Epidermal melanocyte (primary cell): ENCODE measurements around the gene FBXW2.
"Not testable (repeated sequence)": the region's sequence is repeated elsewhere in the genome, so short reads cannot be mapped to it uniquely, and the experiment has no call there.

Source experiments
- DNase-seq: peaks from one replicate; pipeline ENCODE4 v3.0.0; 2011; ENCODE audit warnings: low spot score; ENCODE audit not compliant: insufficient read length

Gene FBXW2

GRCh38 chr9:120792898-120793765 lies at the start of gene FBXW2:
FBXW2 (minus strand) TSS chr9:120793416; CDS start chr9:120788258, 5,158 bp downstream.
- DNase-seq: peak; percentile 93

- DNase-seq: no peak
These were observed 48.9 kb upstream of the FBXW2 start for GRCh38 chr9:120841930-120842684.

GRCh38 chr9:120839146-120839545 lies 45.9 kb upstream of the FBXW2 start:
- DNase-seq: no peak

DNA sequence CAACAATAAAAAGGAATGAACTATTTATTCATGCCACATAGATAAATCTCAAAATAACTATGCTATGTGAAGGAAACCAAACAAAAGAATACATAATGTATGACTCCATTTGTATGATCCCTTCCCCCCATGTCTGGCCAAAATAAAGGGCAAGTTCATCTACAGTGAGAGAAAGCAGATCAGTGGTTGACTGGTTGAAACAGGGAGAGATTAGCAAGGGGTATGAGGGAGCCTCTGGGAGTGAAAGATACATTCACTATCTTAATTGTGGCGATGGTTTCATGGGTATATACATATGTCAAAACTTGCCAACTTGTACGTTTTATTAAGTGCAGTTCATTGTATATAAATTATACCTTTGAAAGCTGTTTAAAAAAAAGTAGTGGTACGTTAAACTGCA lies 44.7 kb upstream of the FBXW2 start:
- no peak for DNase-seq

DNA sequence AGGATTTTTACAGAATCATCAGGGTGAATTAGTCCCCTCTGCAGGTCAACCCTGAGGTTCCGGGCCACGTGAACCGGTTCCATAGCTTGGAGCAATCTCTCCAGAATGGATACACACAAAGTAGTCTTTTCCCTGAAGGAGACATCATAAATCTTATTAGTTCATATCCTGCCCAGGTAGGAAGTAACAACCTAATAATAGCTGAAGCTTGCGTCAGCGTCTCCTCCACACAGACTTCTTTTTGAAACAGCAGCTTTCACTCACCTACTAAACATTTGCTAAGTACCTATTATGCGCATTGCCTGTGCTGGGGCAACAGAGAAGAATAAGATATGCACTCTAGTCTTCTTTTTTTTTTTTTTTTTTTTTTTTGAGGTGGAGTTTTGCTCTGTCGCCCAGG lies 40.1 kb upstream of the FBXW2 start:
- no peak for DNase-seq

DNA sequence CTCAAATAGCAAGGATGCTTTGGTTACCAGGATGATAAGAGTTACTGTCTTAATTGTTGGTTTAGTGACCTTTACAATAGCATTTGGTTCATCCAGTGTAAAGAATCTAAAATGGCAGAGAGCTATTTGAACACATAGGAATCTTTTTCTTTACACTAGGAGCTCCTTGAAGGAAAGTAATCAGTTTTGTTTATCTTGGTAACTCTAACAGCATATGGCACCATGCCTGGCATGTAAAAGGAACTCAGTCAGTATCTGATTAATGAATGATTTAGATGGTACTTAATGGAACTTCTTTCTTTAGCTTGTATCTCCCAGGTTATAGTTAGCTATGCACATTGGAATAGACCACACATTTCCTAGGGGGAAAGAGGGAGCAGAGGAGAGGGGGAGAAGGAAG lies 39.6 kb upstream of the FBXW2 start:
- no peak for DNase-seq

GRCh38 chr9:120830865-120831264 lies 37.6 kb upstream of the FBXW2 start:
- no peak for DNase-seq

- no peak for DNase-seq
These were observed 36.9 kb upstream of the FBXW2 start for GRCh38 chr9:120830151-120830550.

- no peak for DNase-seq
These were observed 36.4 kb upstream of the FBXW2 start for GRCh38 chr9:120829650-120830049.

DNA sequence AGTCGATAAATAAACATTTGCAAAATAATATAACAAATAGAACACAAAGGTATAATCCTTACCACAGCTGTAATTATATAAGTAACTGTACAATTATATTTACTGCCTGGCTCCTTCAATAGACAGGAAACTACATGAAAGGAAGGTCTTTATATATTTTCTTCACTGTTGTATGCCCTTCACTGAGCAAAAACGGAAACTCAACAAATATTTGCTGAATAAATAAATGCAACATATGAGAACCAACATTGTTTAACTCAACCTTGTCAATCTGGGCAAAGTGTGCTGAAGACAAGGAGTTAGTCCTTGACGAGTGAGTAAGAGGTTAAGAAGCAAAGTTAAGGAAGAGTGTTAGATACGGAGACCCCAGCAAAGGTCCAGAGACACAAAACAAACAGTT lies 26.9 kb upstream of the FBXW2 start:
- no peak for DNase-seq

DNA sequence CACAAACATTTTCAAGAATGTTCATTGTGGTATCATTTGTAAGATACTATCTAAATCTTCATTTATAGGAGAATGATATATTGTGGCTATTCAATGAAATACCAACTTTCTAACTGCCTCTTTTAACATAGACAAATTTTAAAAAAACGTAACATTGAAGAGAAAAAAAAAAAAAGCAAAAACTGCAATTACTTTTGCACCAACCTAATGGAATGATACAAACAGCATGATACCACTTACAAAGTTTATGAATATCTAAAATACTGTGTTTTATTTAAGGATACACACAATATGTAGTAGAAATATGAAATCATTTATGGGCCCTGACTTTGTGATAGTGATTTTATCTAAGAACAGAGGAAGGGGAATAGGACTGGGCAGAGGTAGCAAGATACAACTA lies 25.4 kb upstream of the FBXW2 start:
- DNase-seq: no peak

GRCh38 chr9:120815075-120815474 lies 21.9 kb upstream of the FBXW2 start:
- DNase-seq: no peak

DNA sequence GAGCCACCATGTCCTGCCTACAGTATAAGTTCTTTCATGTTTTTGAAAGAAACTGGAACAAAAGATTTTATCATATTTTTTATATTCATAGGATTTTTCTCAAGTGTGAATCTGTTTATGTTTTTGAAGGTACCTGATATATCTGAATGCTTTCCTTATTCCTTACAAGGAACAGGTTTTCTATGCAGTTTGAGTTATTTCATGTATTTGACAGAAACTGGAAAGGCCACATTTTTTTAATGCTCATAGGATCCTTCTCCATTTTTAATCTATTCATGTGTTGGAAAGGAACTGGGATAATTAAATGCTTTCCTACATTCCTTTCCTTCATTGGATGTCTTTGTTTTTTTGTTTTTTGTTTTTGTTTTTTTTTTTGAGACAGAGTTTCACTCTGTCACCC lies 15.7 kb upstream of the FBXW2 start:
- DNase-seq: no peak

- no peak for DNase-seq
These were observed 14.6 kb upstream of the FBXW2 start for GRCh38 chr9:120807607-120808379.

- DNase-seq: not testable (repeated sequence)
These were observed 11.7 kb upstream of the FBXW2 start for GRCh38 chr9:120804784-120805363.

- DNase-seq: no peak
These were observed 8.2 kb upstream of the FBXW2 start for GRCh38 chr9:120801441-120801840.

DNA sequence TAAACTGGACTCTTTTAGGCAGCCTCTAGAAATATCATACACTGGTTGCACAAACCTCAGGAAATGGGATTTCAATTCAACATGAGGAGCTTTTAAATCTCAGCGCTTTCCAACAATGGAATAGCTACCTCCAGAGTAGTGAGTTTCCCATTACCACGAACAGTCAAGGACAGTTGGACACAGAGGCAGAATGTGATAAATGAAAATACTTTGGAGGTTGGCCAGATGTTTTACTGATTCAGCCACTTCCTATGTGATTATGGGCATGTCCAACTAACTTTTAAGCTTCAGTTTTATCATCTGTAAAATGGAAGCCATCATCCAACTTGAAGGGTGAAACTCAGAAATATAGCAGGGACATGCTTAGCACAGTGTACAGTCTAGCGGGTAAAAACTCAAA lies 2.1 kb downstream of the FBXW2 start:
- DNase-seq: no peak

- DNase-seq: no peak
These were observed 5.3 kb downstream of the FBXW2 start for GRCh38 chr9:120787933-120788332.

DNA sequence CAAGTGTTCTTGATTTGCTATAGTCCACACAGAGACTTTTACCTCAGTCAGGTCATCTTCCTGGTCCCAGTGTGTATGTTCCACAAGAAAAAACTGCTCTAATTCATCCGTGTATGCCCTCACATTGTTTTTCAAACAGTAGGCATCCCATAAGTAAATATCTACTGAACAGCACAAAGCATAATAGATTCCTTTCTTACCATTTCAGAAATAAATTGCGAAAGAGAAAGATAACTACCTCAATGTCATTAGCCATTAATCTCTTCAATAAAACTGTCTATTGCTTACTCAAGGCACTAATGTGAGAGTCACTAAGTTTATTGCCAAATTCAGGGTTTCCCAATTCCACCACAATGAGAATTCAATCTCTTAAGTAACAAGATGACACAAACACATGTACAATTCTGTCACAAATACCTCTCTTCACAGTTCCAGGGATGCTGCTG lies 9.6 kb downstream of the FBXW2 start:
- DNase-seq: no peak

- no peak for DNase-seq
These were observed 12.0 kb downstream of the FBXW2 start for GRCh38 chr9:120781236-120781635.

GRCh38 chr9:120780367-120780766 lies 12.8 kb downstream of the FBXW2 start:
- no peak for DNase-seq
